Stomach (tissue), 9 donors: ENCODE data around the gene ATP23. TPM values are rescaled to one million over a fixed set of nuclear protein-coding genes. Genes with fewer than 3 reads are reported as not detected.

Experiments
- DNase-seq, 2 donors: peaks; one replicate each; pipeline versions ENCODE4 v3.0.0 to v3.0.0-alpha.2; 2013 to 2019
- H3K27ac ChIP-seq, 5 donors: fragments of 200-600 bp in 4 of 5; sonication (generic) in 4 of 5; one replicate each; pipeline ENCODE4 v1.5.1; 2013 to 2019; ENCODE audit warnings: mild to moderate bottlenecking in 1 of 5, moderate library complexity in 1 of 5
- H3K27me3 ChIP-seq, 3 donors: fragments of 200-600 bp; sonication (generic); one replicate each; pipeline ENCODE4 v1.5.1; 2017 to 2019; ENCODE audit warnings: mixed run types in 1 of 3
- H3K36me3 ChIP-seq, 4 donors: fragments of 200-600 bp; sonication (generic); 1 replicate in 3 of 4; 2 replicates in 1 of 4; pipeline ENCODE4 v1.5.1; 2016 to 2019
- H3K4me1 ChIP-seq, 4 donors: fragments of 200-600 bp; sonication (generic); one replicate each; pipeline ENCODE4 v1.5.1; 2016 to 2019
- H3K4me3 ChIP-seq, 4 donors: fragments of 200-600 bp; sonication (generic) in 3 of 4; one replicate each; pipeline ENCODE4 v1.5.1; 2016 to 2019; ENCODE audit warnings: mild to moderate bottlenecking in 1 of 4
- H3K9me3 ChIP-seq, 4 donors: fragments of 200-600 bp; sonication (generic); one replicate each; pipeline ENCODE4 v1.5.1; 2016 to 2019
- CTCF ChIP-seq, 7 experiments: fragments of 450-650 bp in 4 of 7; fragments of 200-600 bp in 3 of 7; sonication (generic) in 3 of 7; IDR thresholded peaks; one replicate each; pipeline ENCODE4 v1.5.1; 2016 to 2019; ENCODE audit warnings: antibody characterized with exemption in 7 of 7, control low read depth in 2 of 7, mild to moderate bottlenecking in 1 of 7
- EP300 ChIP-seq: sonication (generic); formaldehyde crosslinking; IDR thresholded peaks from one replicate; pipeline ENCODE4 v1.6.1; 2017; ENCODE audit warnings: antibody characterized with exemption
- POLR2A ChIP-seq, 4 donors: fragments of 450-650 bp; IDR thresholded peaks; one replicate each; pipeline ENCODE4 v1.6.1; 2016; ENCODE audit warnings: antibody characterized with exemption in 4 of 4, control low read depth in 2 of 4, mild to moderate bottlenecking in 1 of 4, moderate library complexity in 1 of 4
- POLR2AphosphoS5 ChIP-seq, 3 donors: sonication (generic); formaldehyde crosslinking; IDR thresholded peaks; one replicate each; pipeline ENCODE4 v1.6.1; 2016; ENCODE audit warnings: antibody characterized with exemption in 3 of 3
- WGBS, 5 donors: extraction: QIAGEN DNeasy Blood & Tissue Kit in 3 of 5; methylation state at CpG; one replicate each; pipeline versions ENCODE4 v1.1.5 to v1.1.7; 2013 to 2018; 5-methylcytosine and 5-hydroxymethylcytosine counted together
- intact Hi-C: fragments of 100-400 bp; cut with DNase I; formaldehyde crosslinking; loops from one replicate; pipeline ENCODE4 v1.15.1; 2023; ENCODE audit warnings: low total_unique reads
- polyA plus RNA-seq, 3 donors: library from polyadenylated mRNA; stranded (reverse); fragments of 200-250 nt; gene quantifications; one replicate each; pipeline ENCODE4 v1.2.3, GENCODE V29; 2013
- total RNA-seq, 5 donors: library from RNA; depleted of rRNA; stranded (reverse); fragments of >200 nt; gene quantifications; one replicate each; pipeline versions ENCODE4 v1.1.0 to v1.2.3, GENCODE V29; 2014 to 2016
- donor health status: healthy with polysubstance abuse.
- donor health status: Bipolar disorder and iron deficiency.
- donor health status: healthy.

Gene ATP23
- total and polyA plus RNA-seq, 8 donors, result 4.1 to 18.0 (median 6.9) TPM

GRCh38 chr12:58008634-58009033 lies 67.3 kb downstream of the ATP23 start:
- H3K4me1 ChIP-seq, result no peaks in the 10 kb centered on the region
- intact Hi-C loops, result no loop called here
- no peaks in the 10 kb centered on the region for H3K36me3 ChIP-seq
- no peak overlapping the region for H3K4me3 ChIP-seq
- no peaks in the 10 kb centered on the region for H3K9me3 ChIP-seq
- 18 to 48% (median 28%) methylated on average over 2 to 3 of the region's 3 CpGs for WGBS, 5 donors
- H3K27ac ChIP-seq, result no peak overlapping the region
- no peaks in the 10 kb centered on the region for H3K27me3 ChIP-seq
- DNase-seq, result no peak
- no peak for TF ChIP-seq POLR2AphosphoS5 (IDR thresholded peaks at IDR 0.05)
- TF ChIP-seq CTCF (IDR thresholded peaks at IDR 0.05), result no peak
- no peak for TF ChIP-seq EP300
- TF ChIP-seq POLR2A (IDR thresholded peaks at IDR 0.05), result no peak

Other genes with a start within 250 kb of the ATP23 start
- gene OS9, start 247.4 kb upstream of the ATP23 start, total RNA-seq, result 100 to 1,000 TPM; 135 to 408 (median 192) TPM
- gene OS9, start 247.4 kb upstream of the ATP23 start, polyA plus RNA-seq, result 100 to 1,000 TPM in 2 of 3 donors, 10 to 100 TPM in 1; 85.8 to 171 (median 137) TPM
- 1 to 10 TPM in 2 of 5 donors, under 1 TPM in 2, not detected in 1; under 0.01 to 5.7 (median 1.5) TPM for gene AGAP2, start 202.8 kb upstream of the ATP23 start, total RNA-seq
- gene AGAP2, start 202.8 kb upstream of the ATP23 start, polyA plus RNA-seq, result under 1 TPM; 0.53 to 0.68 (median 0.61) TPM
- 10 to 100 TPM; 10.1 to 46.8 (median 20.4) TPM for gene TSPAN31, start 196.5 kb upstream of the ATP23 start, total RNA-seq
- 10 to 100 TPM; 14.7 to 27.5 (median 18.4) TPM for gene TSPAN31, start 196.5 kb upstream of the ATP23 start, polyA plus RNA-seq
- 100 to 1,000 TPM in 2 of 5 donors, 10 to 100 TPM in 3; 26.3 to 113 (median 39.1) TPM for gene CDK4, start 189.3 kb upstream of the ATP23 start, total RNA-seq
- 10 to 100 TPM; 43.7 to 70.7 (median 57.3) TPM for gene CDK4, start 189.3 kb upstream of the ATP23 start, polyA plus RNA-seq
- 10 to 100 TPM in 1 of 5 donors, 1 to 10 TPM in 4; 1.0 to 14.7 (median 8.7) TPM for gene MARCHF9, start 186.5 kb upstream of the ATP23 start, total RNA-seq
- 10 to 100 TPM in 2 of 3 donors, 1 to 10 TPM in 1; 7.0 to 16.0 (median 14.7) TPM for gene MARCHF9, start 186.5 kb upstream of the ATP23 start, polyA plus RNA-seq
- 1 to 10 TPM in 4 of 5 donors, not detected in 1; 1.0 to 3.1 (median 1.8) TPM for gene CYP27B1, start 174.5 kb upstream of the ATP23 start, total RNA-seq
- gene CYP27B1, start 174.5 kb upstream of the ATP23 start, polyA plus RNA-seq, result 1 to 10 TPM in 1 of 3 donors, under 1 TPM in 2; 0.56 to 1.4 (median 0.73) TPM
- gene METTL1, start 169.5 kb upstream of the ATP23 start, total RNA-seq, result 10 to 100 TPM in 3 of 5 donors, 1 to 10 TPM in 2; 4.4 to 37.9 (median 13.2) TPM
- 10 to 100 TPM; 13.7 to 24.7 (median 20.2) TPM for gene METTL1, start 169.5 kb upstream of the ATP23 start, polyA plus RNA-seq
- 10 to 100 TPM in 4 of 5 donors, 1 to 10 TPM in 1; 4.0 to 61.4 (median 16.4) TPM for gene EEF1AKMT3, start 169.0 kb upstream of the ATP23 start, total RNA-seq
- gene EEF1AKMT3, start 169.0 kb upstream of the ATP23 start, polyA plus RNA-seq, result 1 to 10 TPM; 3.3 to 5.2 (median 3.5) TPM
- gene TSFM, start 158.8 kb upstream of the ATP23 start, total RNA-seq, result 10 to 100 TPM in 2 of 5 donors, 1 to 10 TPM in 3; 2.3 to 13.8 (median 8.0) TPM
- 10 to 100 TPM; 32.0 to 39.3 (median 37.0) TPM for gene TSFM, start 158.8 kb upstream of the ATP23 start, polyA plus RNA-seq
- gene AVIL, start 122.8 kb upstream of the ATP23 start, total RNA-seq, result 1 to 10 TPM in 4 of 5 donors, under 1 TPM in 1; 0.45 to 5.8 (median 4.1) TPM
- gene AVIL, start 122.8 kb upstream of the ATP23 start, polyA plus RNA-seq, result 1 to 10 TPM; 1.5 to 5.9 (median 2.3) TPM
- 100 to 1,000 TPM in 2 of 5 donors, 10 to 100 TPM in 3; 64.6 to 152 (median 82.4) TPM for gene CTDSP2, start 94.8 kb upstream of the ATP23 start, total RNA-seq
- 10 to 100 TPM; 28.4 to 67.4 (median 65.4) TPM for gene CTDSP2, start 94.8 kb upstream of the ATP23 start, polyA plus RNA-seq